ENCODE results near the gene CD300LF.

Gene CD300LF

GRCh38 chr17:74712756-74713155 is at the start of gene CD300LF:
TSS of gene CD300LF (minus strand) at chr17:74712923. CDS start at chr17:74712866, 57 bp downstream.
- no peak within 1 kb of the TSS for H2AFZ ChIP-seq
- no peaks in the 10 kb centered on the region for H3K9me3 ChIP-seq (ENCODE audit: control insufficient read depth, low read length)
- no peak within 1 kb of the TSS for H3K27ac ChIP-seq
- H3K27me3 ChIP-seq (ENCODE audit: control insufficient read depth, insufficient read depth, low read length), result no peaks in the 10 kb centered on the region
- H3K4me3 ChIP-seq (ENCODE audit: low read depth, low read length), result no peak within 1 kb of the TSS
- H3K4me2 ChIP-seq (ENCODE audit: low read length), result no peak within 1 kb of the TSS
- no peaks in the 10 kb centered on the region for H3K4me1 ChIP-seq
- no peak within 1 kb of the TSS for H3K9ac ChIP-seq
- no peaks in the 10 kb centered on the region for H3K36me3 ChIP-seq (ENCODE audit: control insufficient read depth, insufficient read depth, low read length)
- no peak for TF ChIP-seq CTCF (IDR thresholded peaks at IDR 0.05)
- H3K79me2 ChIP-seq, result no peaks in the 10 kb centered on the region

- Histone ChIP-seq H3K4me2 (ENCODE audit: low read length) (no peak overlapping the region), H2AFZ (no peak overlapping the region), H3K36me3 (ENCODE audit: control insufficient read depth, insufficient read depth, low read length) (no peaks in the 10 kb centered on the region), H3K27ac (peak overlapping the region; percentile 94), H3K27me3 (ENCODE audit: control insufficient read depth, insufficient read depth, low read length) (no peaks in the 10 kb centered on the region), H3K9ac (no peak overlapping the region), H3K4me3 (ENCODE audit: low read depth, low read length) (no peak overlapping the region), H3K79me2 (peaks cover 56% of the 10 kb centered on the region), H3K9me3 (ENCODE audit: control insufficient read depth, low read length) (no peaks in the 10 kb centered on the region), H3K4me1 (peaks cover 92% of the 10 kb centered on the region)
- TF ChIP-seq CTCF (IDR thresholded peaks at IDR 0.05), result no peak
Measured at GRCh38 chr17:74761931-74762330, 49.2 kb upstream of the CD300LF start.

- H3K36me3 ChIP-seq (ENCODE audit: control insufficient read depth, insufficient read depth, low read length), result no peaks in the 10 kb centered on the region
- no peak overlapping the region for H2AFZ ChIP-seq
- no peak overlapping the region for H3K9ac ChIP-seq
- H3K79me2 ChIP-seq, result peaks cover 61% of the 10 kb centered on the region
- H3K4me1 ChIP-seq, result peaks cover 95% of the 10 kb centered on the region
- no peak overlapping the region for H3K4me3 ChIP-seq (ENCODE audit: low read depth, low read length)
- H3K9me3 ChIP-seq (ENCODE audit: control insufficient read depth, low read length), result no peaks in the 10 kb centered on the region
- no peak for TF ChIP-seq CTCF (IDR thresholded peaks at IDR 0.05)
- no peaks in the 10 kb centered on the region for H3K27me3 ChIP-seq (ENCODE audit: control insufficient read depth, insufficient read depth, low read length)
- H3K27ac ChIP-seq, result peak overlapping the region; percentile 94
- H3K4me2 ChIP-seq (ENCODE audit: low read length), result peak overlapping the region; percentile 36
Measured at GRCh38 chr17:74761419-74761818, 48.7 kb upstream of the CD300LF start.

- Histone ChIP-seq H2AFZ (peak overlapping the region; percentile 11), H3K9me3 (ENCODE audit: control insufficient read depth, low read length) (no peaks in the 10 kb centered on the region), H3K4me1 (peaks cover 88% of the 10 kb centered on the region), H3K4me3 (ENCODE audit: low read depth, low read length) (peak overlapping the region; percentile 11), H3K27me3 (ENCODE audit: control insufficient read depth, insufficient read depth, low read length) (no peaks in the 10 kb centered on the region), H3K27ac (peak overlapping the region; percentile 94), H3K4me2 (ENCODE audit: low read length) (peak overlapping the region; percentile 36), H3K79me2 (peaks cover 69% of the 10 kb centered on the region), H3K36me3 (ENCODE audit: control insufficient read depth, insufficient read depth, low read length) (no peaks in the 10 kb centered on the region), H3K9ac (peak overlapping the region; percentile 24)
- no peak for TF ChIP-seq CTCF (IDR thresholded peaks at IDR 0.05)
Measured at GRCh38 chr17:74760404-74761105, 47.8 kb upstream of the CD300LF start.

- Histone ChIP-seq H3K9me3 (ENCODE audit: control insufficient read depth, low read length) (no peaks in the 10 kb centered on the region), H3K4me2 (ENCODE audit: low read length) (peak overlapping the region; percentile 36), H3K4me3 (ENCODE audit: low read depth, low read length) (peak overlapping the region; percentile 11), H3K36me3 (ENCODE audit: control insufficient read depth, insufficient read depth, low read length) (no peaks in the 10 kb centered on the region), H3K4me1 (peaks cover 90% of the 10 kb centered on the region), H3K79me2 (peaks cover 75% of the 10 kb centered on the region), H3K27ac (peak overlapping the region; percentile 94), H3K27me3 (ENCODE audit: control insufficient read depth, insufficient read depth, low read length) (no peaks in the 10 kb centered on the region), H3K9ac (peak overlapping the region; percentile 24), H2AFZ (peak overlapping the region; percentile 11)
- TF ChIP-seq CTCF (IDR thresholded peaks at IDR 0.05), result no peak
Measured at GRCh38 chr17:74759941-74760340, 47.2 kb upstream of the CD300LF start.

All from parathyroid adenoma (tissue), 2 donors.